Pancreas (tissue), 10 donors: ENCODE measurements around the gene TFAP2A. TPM values are rescaled to one million over a fixed set of nuclear protein-coding genes. Genes with fewer than 3 reads are reported as not detected.

Experiments used
- ATAC-seq, 4 donors: fragments of 200-7000 bp; cut with Tn5 transposase; one replicate each; pipeline versions ENCODE4 v1.8.0 to v1.9.1; 2020; ENCODE audit warnings: mild to moderate bottlenecking in 4 of 4, moderate library complexity in 4 of 4
- DNase-seq, 6 donors: peaks; one replicate each; pipeline ENCODE4 v3.0.0-alpha.2; 2020
- FAIRE-seq: peaks from 2 replicates; lab custom pipeline; 2012; peaks lifted over from hg19 to GRCh38; lab: Jason Lieb, UNC
- H3K27ac ChIP-seq, 4 donors: fragments of 200-600 bp; sonication (generic); 1 replicate in 3 of 4; 2 replicates in 1 of 4; pipeline versions ENCODE4 v1.5.0 to v1.8.0; 2020
- H3K27me3 ChIP-seq, 4 donors: fragments of 200-600 bp; one replicate each; pipeline ENCODE4 v1.8.0; 2021
- H3K36me3 ChIP-seq, 3 donors: fragments of 200-600 bp; sonication (generic) in 1 of 3; one replicate each; pipeline versions ENCODE4 v1.5.0 to v1.8.0; 2020 to 2021
- H3K4me1 ChIP-seq, 3 donors: fragments of 200-600 bp; one replicate each; pipeline ENCODE4 v1.8.0; 2021
- H3K4me3 ChIP-seq, 4 donors: fragments of 200-600 bp; sonication (generic) in 2 of 4; one replicate each; pipeline versions ENCODE4 v1.5.0 to v1.8.0; 2020 to 2021
- H3K9me3 ChIP-seq, 4 donors: fragments of 200-600 bp; one replicate each; pipeline ENCODE4 v1.8.0; 2021
- WGBS, 2 donors: extraction: QIAGEN DNeasy Blood & Tissue Kit; methylation state at CpG; one replicate each; pipeline ENCODE4 v1.1.7; 2013; 5-methylcytosine and 5-hydroxymethylcytosine counted together
- intact Hi-C, 3 donors: fragments of 100-400 bp; cut with DNase I; formaldehyde crosslinking; loops; one replicate each; pipeline versions ENCODE4 v1.11.1 to v1.14.2; 2022
- polyA plus RNA-seq, 2 donors: library from polyadenylated mRNA; stranded (reverse); fragments of 200-250 nt; gene quantifications; one replicate each; pipeline ENCODE4 v1.2.3, GENCODE V29; 2013
- total RNA-seq, 6 donors: library from RNA; stranded (reverse); fragmentation: NEBNext Ultra II Directional in 4 of 6; extraction: Animal tissue kit (Norgen Biotek cat#: 25700) in 4 of 6; gene quantifications; one replicate each; pipeline versions ENCODE4 v1.2.1 to v1.2.4, GENCODE V29; 2021 to 2023
- TF ChIP-seq, protein P1 (sequence below), 4 donors: fragments of 200-600 bp; sonication (generic) in 3 of 4; IDR thresholded peaks; one replicate each; pipeline versions ENCODE4 v1.5.0 to v1.8.0; 2021; ENCODE audit warnings: antibody characterized with exemption in 4 of 4
- donor health status: healthy with polysubstance abuse.
- donor health status: DM: no; HTN: no; CAD: no; lungs with moderate emphysema.
- donor health status: DM: no; HTN: no; CAD: no.
- donor health status: control.
- donor health status: control.
- donor health status: Bipolar disorder and iron deficiency.
- donor health status: DM: yes; HTN: yes; CAD: no.
- donor health status: DM: no; HTN: no; CAD: no.
- donor health status: DM: no; HTN: no; CAD: no.
- donor health status: DM: yes; HTN: yes; CAD: no.

The TFAP2A gene
- total and polyA plus RNA-seq, 8 donors = 0.12 to 1.3 (median 0.23) TPM

DNA sequence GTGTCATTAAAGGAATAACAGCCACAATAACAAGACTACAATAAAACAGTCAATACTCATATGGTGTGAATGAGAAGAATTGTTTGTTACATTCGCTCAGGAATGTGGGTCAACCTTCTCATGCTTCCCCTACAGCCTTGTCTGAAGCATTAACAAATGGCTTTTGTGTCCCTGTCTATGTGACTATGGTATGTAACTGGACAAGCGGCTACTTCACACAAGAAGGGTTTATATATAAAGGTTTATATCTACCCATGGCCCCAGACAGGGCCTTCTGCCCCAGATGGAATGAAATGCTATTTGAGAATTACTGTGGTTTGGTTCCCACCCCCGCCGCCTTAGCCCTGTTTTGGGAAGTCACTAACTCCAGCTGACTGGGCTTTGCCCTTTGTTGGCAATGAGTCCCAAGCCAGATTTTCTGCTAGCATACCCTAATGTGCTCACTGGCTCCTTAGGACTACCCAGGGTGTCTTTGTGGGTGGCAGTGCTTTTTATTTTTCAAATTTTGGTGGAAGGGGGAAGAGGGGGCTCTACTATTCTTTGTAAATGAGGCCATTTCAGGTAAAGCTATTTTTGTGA is 39.4 kb downstream of the TFAP2A start:
- no peak overlapping the region for H3K4me3 ChIP-seq
- no peak overlapping the region for H3K27ac ChIP-seq
- no peaks in the 10 kb centered on the region for H3K36me3 ChIP-seq
- no peaks in the 10 kb centered on the region for H3K4me1 ChIP-seq
- WGBS, 2 donors = 68 to 69% methylated on average over 4 of the region's 4 CpGs
- ATAC-seq (no peak), FAIRE-seq (no peak), DNase-seq (no peak)
- H3K27me3 ChIP-seq = peaks cover 0 to 10% (median 2%) of the 10 kb centered on the region in 4 donors
- intact Hi-C loops = no loop called here
- TF ChIP-seq, protein P1, sequence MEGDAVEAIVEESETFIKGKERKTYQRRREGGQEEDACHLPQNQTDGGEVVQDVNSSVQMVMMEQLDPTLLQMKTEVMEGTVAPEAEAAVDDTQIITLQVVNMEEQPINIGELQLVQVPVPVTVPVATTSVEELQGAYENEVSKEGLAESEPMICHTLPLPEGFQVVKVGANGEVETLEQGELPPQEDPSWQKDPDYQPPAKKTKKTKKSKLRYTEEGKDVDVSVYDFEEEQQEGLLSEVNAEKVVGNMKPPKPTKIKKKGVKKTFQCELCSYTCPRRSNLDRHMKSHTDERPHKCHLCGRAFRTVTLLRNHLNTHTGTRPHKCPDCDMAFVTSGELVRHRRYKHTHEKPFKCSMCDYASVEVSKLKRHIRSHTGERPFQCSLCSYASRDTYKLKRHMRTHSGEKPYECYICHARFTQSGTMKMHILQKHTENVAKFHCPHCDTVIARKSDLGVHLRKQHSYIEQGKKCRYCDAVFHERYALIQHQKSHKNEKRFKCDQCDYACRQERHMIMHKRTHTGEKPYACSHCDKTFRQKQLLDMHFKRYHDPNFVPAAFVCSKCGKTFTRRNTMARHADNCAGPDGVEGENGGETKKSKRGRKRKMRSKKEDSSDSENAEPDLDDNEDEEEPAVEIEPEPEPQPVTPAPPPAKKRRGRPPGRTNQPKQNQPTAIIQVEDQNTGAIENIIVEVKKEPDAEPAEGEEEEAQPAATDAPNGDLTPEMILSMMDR (IDR thresholded peaks at IDR 0.05) = no peak
- no peaks in the 10 kb centered on the region for H3K9me3 ChIP-seq

DNA sequence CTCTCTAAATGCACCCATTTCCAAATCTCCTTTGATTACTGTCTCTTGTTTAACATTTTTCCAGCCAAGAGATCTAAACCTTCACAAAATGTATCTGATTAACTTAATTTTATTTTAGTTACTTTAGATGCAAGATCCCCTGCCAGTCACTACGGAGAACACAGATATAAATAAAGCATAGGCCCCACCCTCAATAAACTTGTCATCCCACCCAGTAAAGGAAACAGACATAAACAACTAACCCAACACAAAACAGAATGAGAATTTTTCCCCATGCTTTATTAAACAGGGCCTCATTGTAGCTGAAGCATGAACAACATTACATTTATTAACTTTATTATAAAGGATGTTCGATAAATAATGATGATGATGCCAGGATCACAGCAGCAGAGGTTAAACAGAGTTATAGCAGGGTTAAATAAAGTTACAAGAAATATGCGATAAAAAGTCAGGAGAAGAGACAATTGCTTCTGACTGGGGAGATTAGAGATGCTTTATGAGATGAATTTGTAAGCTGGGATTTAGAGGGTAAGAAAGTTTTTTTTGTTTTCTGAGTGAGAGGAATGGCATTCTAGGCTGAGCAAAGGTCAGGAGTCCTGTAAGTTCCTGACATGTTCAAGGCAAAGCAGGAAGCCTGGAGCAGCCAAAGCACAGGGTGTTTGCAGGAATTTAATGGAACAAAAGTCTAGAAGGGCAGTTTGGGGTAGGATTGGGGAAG is 41.1 kb downstream of the TFAP2A start:
- intact Hi-C loops = no loop called here
- no peak for FAIRE-seq
- Histone ChIP-seq H3K36me3 (no peaks in the 10 kb centered on the region), H3K27ac (no peak overlapping the region), H3K27me3 (no peaks in the 10 kb centered on the region), H3K9me3 (no peaks in the 10 kb centered on the region), H3K4me1 (no peaks in the 10 kb centered on the region), H3K4me3 (no peak overlapping the region)
- no peak for DNase-seq
- ATAC-seq = no peak
- TF ChIP-seq, protein P1 (IDR thresholded peaks at IDR 0.05) = no peak
- WGBS, 2 donors = 47 to 59% methylated on average over 3 of the region's 3 CpGs

DNA sequence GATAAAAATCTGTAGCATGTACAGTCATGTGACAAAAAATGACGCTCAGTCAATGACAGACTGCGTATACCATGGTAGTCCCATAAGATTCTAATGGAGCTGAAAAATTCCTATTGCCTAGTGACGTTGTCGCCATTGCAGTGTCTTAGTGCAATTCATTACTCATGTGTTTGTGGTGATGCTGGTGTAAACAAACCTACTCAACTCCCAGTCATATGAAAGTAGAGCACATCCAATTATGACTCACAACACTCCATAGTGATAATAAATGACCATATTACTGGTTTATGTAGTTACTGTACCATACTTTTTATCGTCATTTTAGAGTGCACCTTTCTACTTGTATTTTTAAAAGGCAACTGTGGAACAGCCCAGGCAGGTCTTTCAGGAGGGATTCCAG is 45.0 kb downstream of the TFAP2A start:
- intact Hi-C loops = no loop called here
- WGBS, 2 donors = 82 to 92% methylated on average over 5 of the region's 5 CpGs
- Histone ChIP-seq H3K36me3 (no peaks in the 10 kb centered on the region), H3K27me3 (no peaks in the 10 kb centered on the region), H3K9me3 (no peaks in the 10 kb centered on the region), H3K27ac (no peak overlapping the region), H3K4me1 (no peaks in the 10 kb centered on the region), H3K4me3 (no peak overlapping the region)
- TF ChIP-seq, protein P1 (IDR thresholded peaks at IDR 0.05) = no peak
- no peak for ATAC-seq
- no peak for FAIRE-seq
- no peak for DNase-seq

DNA sequence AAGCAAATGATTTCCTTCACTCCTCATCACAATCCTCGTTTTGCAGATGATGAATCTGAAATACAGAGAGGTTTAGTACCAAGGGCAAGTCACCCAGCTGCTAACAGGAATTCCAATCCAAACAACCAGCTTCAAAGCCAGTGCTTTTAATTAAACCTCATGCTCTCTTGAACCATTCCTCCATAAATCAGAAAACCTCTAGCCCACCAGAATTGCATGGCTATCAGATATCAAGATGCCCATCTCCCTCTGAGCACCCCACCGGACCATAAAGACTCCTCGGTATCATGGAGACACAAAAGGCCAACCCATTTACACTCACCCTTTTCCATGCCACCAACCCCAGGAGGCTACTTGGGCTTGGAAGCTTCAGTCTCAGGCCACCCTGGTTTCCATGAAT is 46.0 kb downstream of the TFAP2A start:
- no peak for DNase-seq
- ATAC-seq = no peak
- 53 to 62% methylated on average over 3 of the region's 3 CpGs for WGBS, 2 donors

More for the DNA sequence above, 46.0 kb downstream of the TFAP2A start:
- Histone ChIP-seq H3K4me3 (no peak overlapping the region), H3K27ac (no peak overlapping the region), H3K4me1 (no peaks in the 10 kb centered on the region), H3K36me3 (no peaks in the 10 kb centered on the region), H3K27me3 (no peaks in the 10 kb centered on the region), H3K9me3 (no peaks in the 10 kb centered on the region)
- intact Hi-C loops = no loop called here
- TF ChIP-seq, protein P1 (IDR thresholded peaks at IDR 0.05) = no peak
- no peak for FAIRE-seq
